Suprapubic skin (tissue), 4 donors: ENCODE data around the gene ZFHX3.

Source experiments
- POLR2A ChIP-seq, 2 donors: fragments of 450-650 bp; IDR thresholded peaks; one replicate each; pipeline ENCODE4 v1.6.1; 2017; ENCODE audit warnings: antibody characterized with exemption in 2 of 2, mild to moderate bottlenecking in 2 of 2, moderate library complexity in 2 of 2
- POLR2AphosphoS5 ChIP-seq, 3 donors: sonication (generic); formaldehyde crosslinking; IDR thresholded peaks; one replicate each; pipeline ENCODE4 v1.6.1; 2017; ENCODE audit warnings: antibody characterized with exemption in 3 of 3

DNA sequence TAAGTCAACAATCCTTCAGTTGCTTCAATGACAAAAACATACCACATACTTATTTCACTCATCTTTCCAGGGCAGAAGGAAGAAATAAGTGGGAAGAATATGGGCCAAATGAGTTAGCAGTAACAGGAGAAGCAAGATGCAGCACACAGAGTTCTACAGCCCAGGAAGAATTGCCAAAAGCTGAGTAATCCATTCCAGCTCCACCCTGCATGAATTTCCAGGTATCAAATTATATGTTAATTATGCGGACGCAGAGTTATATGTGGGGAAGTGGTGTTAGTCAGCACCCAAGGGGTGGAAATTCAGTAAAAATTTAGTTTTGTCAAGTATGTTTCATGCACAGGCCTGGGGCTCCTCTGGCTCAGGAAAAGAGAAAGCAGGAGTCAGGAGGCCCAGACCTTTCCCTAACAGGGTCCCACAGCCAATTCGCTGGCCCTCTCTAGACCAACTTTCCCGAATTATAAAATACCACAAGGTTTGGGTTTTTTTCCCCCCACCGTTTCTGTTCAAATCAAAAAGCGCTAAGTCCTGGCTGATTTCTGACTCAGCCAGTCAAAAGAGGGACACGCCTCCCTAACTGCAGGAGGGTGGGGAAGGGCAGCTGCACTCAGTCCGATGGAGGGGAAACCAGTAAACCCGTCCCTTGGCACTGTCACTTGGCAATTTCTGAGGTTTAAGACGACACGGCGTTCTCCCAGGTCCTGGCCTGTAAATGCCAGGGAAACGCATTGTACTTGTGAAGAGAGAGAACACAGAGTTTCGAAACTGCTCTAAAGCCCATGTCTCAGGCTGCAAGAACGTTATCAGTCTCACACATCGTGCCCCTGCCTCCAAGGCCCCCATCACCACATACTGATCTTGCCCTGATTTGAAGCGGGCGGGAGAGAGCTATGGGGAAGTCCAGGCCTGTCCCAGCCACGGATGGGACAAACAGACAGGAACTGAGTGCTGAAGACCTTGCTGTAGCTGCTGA lies 58.1 kb downstream of the ZFHX3 start:
- TF ChIP-seq POLR2AphosphoS5 (IDR thresholded peaks at IDR 0.05) (peak in 2 of 3 donors; percentile 85 to 95), POLR2A (IDR thresholded peaks at IDR 0.05) (no peak)
